HG02588 (cell line): Measurements from ENCODE around the gene PPP1R12B.
"Not testable (repeated sequence)": the region's sequence is repeated elsewhere in the genome, so short reads cannot be mapped to it uniquely, and the experiment has no call there.

Experiments
- ATAC-seq: cut with Tn5 transposase; IDR thresholded peaks from one replicate; pipeline ENCODE4 v1.9.1; 2021; ENCODE audit warnings: mild to moderate bottlenecking, moderate library complexity; ENCODE audit not compliant: unreplicated experiment

PPP1R12B gene

DNA sequence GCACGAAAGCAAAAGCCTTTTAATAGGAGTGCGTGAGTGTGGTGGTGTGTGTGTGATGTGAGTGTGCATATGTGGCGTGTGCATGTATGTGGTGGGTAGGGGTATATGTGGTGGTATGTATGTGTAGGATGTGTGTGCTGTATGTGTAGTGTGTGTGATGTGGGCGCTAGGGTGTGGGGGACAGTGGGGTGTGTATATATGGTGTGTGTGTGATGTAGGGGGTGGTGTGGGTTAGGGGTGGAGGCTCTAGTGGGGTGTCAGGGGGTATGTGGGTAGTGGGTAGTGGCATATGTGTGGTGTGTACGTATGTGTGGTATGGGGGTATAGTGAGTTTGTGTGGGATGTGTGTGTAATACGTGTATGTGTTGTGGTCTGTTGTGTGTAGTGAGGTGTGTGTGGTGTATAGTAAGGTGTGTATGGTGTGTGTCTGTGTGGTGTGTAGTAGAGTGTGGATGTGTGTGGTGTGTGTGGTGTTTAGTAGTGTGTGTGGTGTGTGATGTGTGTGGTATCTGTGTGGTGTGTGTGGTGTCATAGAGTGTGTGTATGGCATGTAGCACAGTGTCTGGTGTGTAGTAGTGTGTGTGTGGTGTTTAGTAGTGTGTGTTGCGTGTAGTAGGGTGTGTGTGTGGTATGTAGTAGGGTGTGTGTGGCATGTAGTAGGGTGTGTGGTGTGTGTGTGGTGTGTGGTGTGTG, 275.7 kb downstream of the PPP1R12B start:
- no peak for ATAC-seq

DNA sequence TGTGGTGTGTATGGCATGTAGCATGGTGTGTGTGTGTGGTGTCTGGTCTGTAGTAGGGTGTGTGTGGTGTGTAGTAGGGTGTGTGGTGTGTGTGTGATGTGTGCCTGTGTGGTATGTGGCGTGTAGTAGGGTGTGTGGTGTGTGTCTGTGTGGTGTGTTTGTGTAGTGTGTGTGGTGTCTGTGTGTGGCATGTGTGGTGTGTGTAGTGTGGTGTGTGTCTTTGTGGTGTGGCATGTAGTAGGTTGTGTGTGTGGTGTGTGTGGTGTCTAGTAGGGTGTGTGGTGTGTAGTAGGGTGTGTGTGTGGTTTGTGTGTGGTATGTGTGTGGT, 276.2 kb downstream of the PPP1R12B start:
- ATAC-seq, result no peak

DNA sequence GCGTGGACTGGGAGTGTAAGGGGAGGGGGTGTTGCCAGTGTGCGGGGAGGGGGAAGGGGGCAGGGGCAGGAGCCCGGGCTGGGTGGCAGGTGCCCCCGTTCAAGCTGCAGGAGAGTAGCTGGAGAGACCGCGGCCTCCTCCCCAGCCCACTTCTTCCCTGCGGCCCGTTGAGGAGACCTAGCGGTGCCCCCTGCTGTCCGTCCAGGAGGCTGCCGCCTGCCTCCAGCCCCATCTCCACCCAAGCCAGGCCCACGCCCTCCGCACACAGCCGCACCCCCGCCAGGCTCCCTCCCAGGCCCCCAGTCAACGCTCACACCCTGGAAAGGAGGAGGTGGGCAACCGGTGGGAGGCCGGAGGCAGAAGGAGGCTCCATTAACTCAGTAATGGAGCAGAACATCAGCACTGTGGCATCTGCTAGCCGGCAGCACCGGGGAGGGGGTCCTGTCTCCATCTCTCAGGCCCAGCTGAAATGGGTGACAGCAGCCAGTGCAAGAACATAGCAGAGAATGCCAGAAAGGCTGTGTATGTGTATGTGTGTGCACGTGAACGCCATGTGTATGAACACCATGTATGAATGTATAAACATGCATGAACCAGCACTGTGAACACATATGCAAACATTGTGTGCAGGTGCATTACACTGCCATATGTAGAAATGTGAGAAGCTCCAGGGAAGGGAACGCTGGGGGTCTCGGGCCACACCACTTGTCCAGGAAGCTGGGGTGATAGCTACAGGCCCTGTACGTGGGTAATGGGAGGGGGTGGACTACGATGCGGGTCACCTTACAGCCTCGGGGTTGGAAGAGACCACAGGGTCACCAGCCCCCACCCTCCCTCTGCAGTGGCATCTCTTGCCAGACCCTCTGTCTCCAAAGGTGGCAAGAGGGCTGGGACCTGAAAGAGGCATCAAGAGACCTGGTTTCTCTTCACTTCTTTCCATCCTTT, 277.2 kb downstream of the PPP1R12B start:
- ATAC-seq, result peak; percentile 67

DNA sequence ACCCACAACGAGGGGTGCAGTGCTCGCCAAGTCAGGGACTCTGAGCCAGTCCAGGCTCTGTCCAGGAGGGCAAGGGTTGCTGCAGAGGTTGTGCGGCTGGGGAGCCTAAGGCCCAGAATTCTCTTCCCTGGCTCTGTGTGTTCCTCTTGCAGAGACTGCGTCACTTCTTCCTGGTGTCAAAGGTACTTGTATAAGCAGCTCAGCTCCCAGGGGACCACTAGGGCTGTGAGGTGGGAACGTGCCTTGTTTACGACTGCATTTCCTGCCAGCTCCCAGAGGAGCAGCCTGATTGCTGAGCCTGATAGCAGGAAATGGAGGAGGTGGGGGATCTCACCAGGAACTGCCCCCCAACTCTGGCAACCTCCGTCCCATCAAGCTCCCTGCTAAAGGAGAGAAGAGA, 278.5 kb downstream of the PPP1R12B start:
- not testable (repeated sequence) for ATAC-seq

DNA sequence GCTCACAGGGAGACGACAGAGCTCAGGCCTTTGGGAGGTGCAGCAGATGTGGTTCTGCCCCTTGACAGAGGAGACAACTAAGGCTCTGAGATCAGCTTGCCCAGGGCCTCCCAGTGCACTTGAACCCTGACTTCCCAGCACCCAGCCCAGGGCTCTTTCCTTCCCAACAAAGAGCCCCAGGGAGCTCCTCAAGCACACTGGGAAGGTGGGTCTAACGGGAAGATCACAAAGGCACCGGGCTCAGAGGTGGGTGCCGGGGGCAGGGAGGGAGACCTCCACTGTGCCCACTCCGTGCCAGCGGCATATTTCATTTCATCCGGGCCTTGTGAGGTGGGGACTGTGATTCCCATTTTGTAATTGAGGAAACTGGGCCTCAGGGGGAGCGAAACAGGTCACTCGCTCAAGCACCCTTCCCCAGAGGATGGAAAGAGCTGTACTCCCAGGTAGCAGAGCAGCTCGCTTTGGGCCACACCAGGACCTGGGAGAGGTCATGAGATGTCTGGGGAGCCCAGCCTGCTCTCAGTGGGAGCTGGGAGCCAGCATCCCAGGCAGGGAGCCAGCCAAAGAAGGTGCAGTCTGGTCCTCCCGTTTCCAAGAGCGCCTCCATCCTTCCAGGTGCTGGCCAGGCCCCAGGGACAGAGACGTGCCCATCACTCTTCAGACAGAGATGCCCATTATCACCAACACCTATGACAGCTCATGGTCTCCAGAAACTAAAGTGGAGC, 279.5 kb downstream of the PPP1R12B start:
- no peak for ATAC-seq

DNA sequence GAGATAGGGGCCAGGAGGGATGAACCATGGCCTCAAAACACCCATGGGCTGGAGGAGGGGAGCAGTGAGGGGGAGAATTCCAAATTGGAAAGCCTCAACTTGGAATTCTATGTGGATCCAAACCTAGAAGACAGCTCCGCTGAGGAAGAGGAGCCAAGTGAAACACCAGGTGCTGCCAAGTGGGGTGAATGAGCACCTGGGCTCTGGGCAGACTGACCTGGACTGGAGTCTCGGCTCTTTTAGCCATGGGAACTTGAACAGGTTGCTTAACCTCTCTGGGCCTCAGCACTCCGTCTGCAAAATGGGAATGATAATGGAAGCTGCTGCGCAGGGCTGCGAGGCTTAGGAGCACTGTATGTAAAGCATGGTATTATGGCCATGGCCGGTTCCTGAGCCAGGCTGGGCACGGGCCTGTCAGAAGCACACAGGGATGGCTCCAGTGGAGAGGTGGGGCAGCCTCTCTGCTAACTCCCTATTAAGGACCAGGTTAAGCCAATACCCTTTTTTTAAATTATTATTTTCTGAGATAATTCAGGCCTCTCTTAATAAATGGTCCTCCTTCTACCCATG, 280.2 kb downstream of the PPP1R12B start:
- no peak for ATAC-seq

DNA sequence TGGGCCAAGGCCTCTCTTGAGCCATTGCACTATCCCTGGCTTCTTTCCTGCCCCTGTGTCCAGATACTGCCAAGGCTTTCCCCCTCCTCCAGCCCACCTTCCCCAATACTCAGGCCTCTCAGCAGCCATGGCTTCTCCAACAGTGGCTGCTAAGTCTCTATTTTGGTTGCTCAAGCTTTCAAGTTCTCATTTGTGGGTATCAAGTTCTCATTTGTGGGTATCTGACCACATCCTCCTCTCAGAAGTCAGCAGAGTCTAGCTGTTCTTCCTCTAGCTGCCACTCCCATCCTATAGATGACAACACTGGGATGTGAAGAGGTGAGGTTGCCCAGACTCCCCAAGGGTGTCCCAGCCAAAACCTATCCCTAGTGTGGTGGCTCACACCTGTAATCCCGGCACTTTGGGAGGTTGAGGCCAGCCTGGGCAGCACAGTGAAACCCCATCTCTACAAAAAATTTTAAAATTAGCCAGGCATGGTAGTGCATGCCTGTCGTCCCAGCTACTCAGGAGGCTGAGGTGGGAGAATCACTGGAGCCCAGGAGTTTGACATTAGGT, 280.8 kb downstream of the PPP1R12B start:
- ATAC-seq, result peak; percentile 45

DNA sequence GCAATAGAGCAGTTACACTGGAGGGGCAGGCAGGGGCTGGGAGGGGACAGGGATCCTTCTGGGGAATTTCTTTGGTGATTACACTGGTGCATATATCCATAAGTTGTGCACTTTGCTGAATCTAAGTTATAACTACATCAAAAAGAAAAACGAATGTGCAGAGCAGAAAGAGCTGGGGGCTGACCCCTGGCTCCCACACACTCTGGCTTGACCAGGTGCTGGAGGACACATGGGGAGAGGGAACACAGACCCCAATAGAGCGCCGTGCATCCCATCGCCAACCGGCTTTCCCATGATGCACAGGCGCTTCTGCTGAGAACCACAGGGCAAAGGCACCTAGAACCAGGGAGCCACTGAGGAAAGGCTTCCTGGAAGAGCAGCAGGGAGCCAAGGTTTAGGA, 281.6 kb downstream of the PPP1R12B start:
- ATAC-seq, result not testable (repeated sequence)

GRCh38 chr1:202630541-202630940, 282.0 kb downstream of the PPP1R12B start:
- no peak for ATAC-seq

DNA sequence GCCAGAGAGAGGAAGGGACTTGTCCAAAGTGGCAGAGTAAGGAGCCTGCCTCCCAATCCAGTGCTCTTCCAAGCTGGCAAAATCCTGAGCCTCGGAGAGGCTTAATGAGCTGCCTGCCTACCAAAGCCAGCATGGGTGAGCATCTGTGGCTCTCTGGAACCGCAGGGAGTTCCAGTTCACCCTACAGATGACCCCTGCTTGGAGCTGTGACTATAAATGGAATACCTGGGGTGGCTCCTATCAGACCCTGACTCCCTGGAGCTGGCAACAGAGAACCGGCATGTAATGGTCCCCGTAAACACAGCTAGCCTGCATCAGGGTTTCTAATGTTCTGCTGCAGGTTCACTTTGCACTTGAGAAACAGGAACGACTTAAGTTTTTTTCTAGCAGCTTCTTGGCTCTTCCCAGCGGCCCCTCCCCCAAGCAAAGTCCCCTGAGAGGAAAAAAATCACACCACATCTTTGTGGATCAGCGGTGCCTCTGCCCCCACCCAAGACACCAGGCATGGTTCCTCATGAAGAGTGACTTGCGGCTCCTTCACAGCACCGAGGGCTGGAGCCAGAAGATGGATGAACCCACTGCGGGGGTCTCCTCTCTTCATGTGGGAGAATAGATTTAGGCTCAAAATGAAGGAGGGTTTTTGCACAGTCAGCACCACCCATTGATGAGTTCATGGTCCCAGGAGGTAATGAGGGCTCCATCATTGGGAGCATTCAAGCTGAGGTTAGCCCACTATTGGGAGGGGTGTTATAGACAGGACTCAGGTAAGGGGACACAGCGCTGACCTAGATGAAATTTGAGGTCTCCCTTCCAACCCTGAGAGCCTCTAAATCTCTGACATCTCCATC, 282.8 kb downstream of the PPP1R12B start:
- ATAC-seq, result no peak

DNA sequence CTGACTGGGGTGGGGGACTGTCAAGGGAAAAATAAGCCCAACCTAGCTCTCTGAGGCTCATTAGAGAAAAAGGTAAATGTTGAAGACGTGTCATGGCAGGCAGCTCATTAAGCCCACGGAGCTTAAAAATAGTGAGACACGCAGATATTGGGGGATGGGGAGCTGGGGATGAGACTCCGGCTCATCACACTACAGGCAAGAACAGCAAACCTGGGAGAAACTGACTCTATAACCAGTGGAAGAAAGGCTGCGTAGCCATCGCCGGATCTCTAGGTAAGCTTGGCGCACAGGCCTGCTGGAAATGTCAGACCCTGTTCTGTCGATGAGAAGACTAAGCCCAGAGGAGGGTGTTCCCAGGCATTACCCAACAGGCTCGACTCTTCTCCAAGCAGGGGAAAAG, 283.7 kb downstream of the PPP1R12B start:
- no peak for ATAC-seq

- not testable (repeated sequence) for ATAC-seq
Observed at GRCh38 chr1:202636171-202636570, 287.7 kb downstream of the PPP1R12B start.

- ATAC-seq, result not testable (repeated sequence)
Observed at GRCh38 chr1:202637321-202638018, 289.0 kb downstream of the PPP1R12B start.

DNA sequence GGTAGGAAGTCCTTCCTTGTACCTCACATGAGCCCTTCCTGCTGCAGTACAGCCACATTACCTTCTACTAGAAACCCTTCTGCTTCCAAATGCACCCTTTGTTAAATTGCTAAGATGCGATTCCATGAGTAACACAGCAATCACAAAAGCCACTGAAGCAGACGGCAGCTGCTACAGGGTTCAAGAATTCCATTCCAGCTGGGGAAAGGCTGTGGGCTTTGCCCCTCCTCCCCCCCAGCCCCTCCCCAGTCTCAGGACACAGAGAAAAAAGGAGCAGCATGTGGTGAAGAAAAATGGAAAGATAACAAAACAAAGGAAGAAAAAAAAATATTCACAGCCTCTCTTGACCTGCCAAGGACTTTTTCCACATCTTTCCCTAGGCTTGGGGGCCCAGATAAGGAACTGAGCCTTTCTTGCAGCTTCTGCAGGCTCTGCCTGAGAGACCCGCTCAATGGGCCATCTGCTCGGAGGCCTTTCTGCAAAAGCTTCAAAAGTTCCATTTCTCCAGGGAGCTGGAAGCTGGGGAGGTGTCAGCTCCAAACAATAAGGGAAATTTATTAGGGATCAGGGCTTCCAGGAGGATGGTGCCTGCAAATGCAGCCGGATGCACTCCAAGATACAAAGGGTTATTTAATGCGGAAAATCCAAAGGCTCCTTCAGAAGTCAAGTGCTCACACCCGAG, 289.7 kb downstream of the PPP1R12B start:
- ATAC-seq, result no peak

- not testable (repeated sequence) for ATAC-seq
Observed at GRCh38 chr1:202638701-202639305, 290.3 kb downstream of the PPP1R12B start.

GRCh38 chr1:202639500-202639899, 291.0 kb downstream of the PPP1R12B start:
- no peak for ATAC-seq

- ATAC-seq, result no peak
Observed at GRCh38 chr1:202642212-202642611, 293.7 kb downstream of the PPP1R12B start.
